Adrenal gland (tissue), 12 donors: ENCODE results near the gene MTERF2. TPM values are rescaled to one million over a fixed set of nuclear protein-coding genes. Genes with fewer than 3 reads are reported as not detected.
"Not testable (repeated sequence)": the region's sequence is repeated elsewhere in the genome, so short reads cannot be mapped to it uniquely, and the experiment has no call there.

ENCODE experiments used
- DNase-seq, 7 donors: peaks; one replicate each; pipeline ENCODE4 v3.0.0-alpha.2; 2019 to 2020
- H3K27ac ChIP-seq, 5 donors: fragments of 200-600 bp; sonication (generic) in 4 of 5; 1 replicate in 3 of 5; 2 replicates in 2 of 5; pipeline versions ENCODE4 v1.5.1 to v1.8.0; 2016 to 2020; ENCODE audit warnings: mild to moderate bottlenecking in 1 of 5
- H3K27me3 ChIP-seq: fragments of 200-600 bp; 2 replicates; pipeline ENCODE4 v1.8.0; 2021
- H3K36me3 ChIP-seq, 2 donors: fragments of 200-600 bp; replicated peaks in 1 of 2; 1 replicate in 1 of 2; 2 replicates in 1 of 2; pipeline versions ENCODE4 v1.5.1 to v1.8.0; 2018 to 2022
- H3K4me1 ChIP-seq, 2 donors: fragments of 200-600 bp; replicated peaks in 1 of 2; 1 replicate in 1 of 2; 2 replicates in 1 of 2; pipeline versions ENCODE4 v1.5.1 to v1.8.0; 2018 to 2021
- H3K4me3 ChIP-seq, 4 donors: fragments of 200-600 bp; sonication (generic) in 3 of 4; one replicate each; pipeline ENCODE4 v1.5.1; 2016 to 2018
- H3K9me3 ChIP-seq, 3 donors: fragments of 200-600 bp; sonication (generic) in 1 of 3; replicated peaks in 1 of 3; 1 replicate in 2 of 3; 2 replicates in 1 of 3; pipeline versions ENCODE4 v1.5.1 to v1.8.0; 2016 to 2021
- CTCF ChIP-seq, 6 experiments: fragments of 450-650 bp in 4 of 6; fragments of 200-600 bp in 2 of 6; sonication (generic) in 1 of 6; IDR thresholded peaks; 1 replicate in 5 of 6; 2 replicates in 1 of 6; pipeline versions ENCODE4 v1.5.1 to v1.8.0; 2016 to 2021; ENCODE audit warnings: antibody characterized with exemption in 6 of 6, mild to moderate bottlenecking in 2 of 6, moderate library complexity in 1 of 6
- POLR2A ChIP-seq, 2 donors: fragments of 450-650 bp; IDR thresholded peaks; one replicate each; pipeline ENCODE4 v1.6.1; 2017; ENCODE audit warnings: antibody characterized with exemption in 2 of 2, mild to moderate bottlenecking in 2 of 2, moderate library complexity in 1 of 2
- WGBS, 4 donors: extraction: QIAGEN DNeasy Blood & Tissue Kit in 2 of 4; methylation state at CpG; one replicate each; pipeline versions ENCODE4 v1.1.5 to v1.1.7; 2013 to 2017; 5-methylcytosine and 5-hydroxymethylcytosine counted together
- intact Hi-C, 2 donors: fragments of 100-400 bp; cut with DNase I; formaldehyde crosslinking; loops; one replicate each; pipeline versions ENCODE4 v1.14.1 to v1.15.0; 2022 to 2023
- polyA plus RNA-seq, 3 donors: library from polyadenylated mRNA; stranded (reverse); fragments of 200-250 nt in 2 of 3; fragments of 350-450 nt in 1 of 3; fragmentation: Illumina TruSeq in 1 of 3; extraction: RNeasy Lipid Tissue Mini Kit (QIAGEN cat#74804) in 1 of 3; gene quantifications; one replicate each; pipeline ENCODE4 v1.2.3, GENCODE V29; 2013 to 2014
- total RNA-seq, 9 donors: library from RNA; depleted of rRNA in 4 of 9; stranded (reverse); fragments of >200 nt in 4 of 9; fragments of 120-200 nt in 1 of 9; fragmentation: NEBNext Ultra II Directional in 1 of 9; extraction: Animal tissue kit (Norgen Biotek cat#: 25700) in 1 of 9; gene quantifications; one replicate each; pipeline versions ENCODE4 v1.1.0 to v1.2.4, GENCODE V29; 2013 to 2023
- donor health status: healthy with polysubstance abuse.
- donor health status: Bipolar disorder and iron deficiency.
- donor health status: DM: yes; HTN: yes; CAD: no.
- donor health status: DM: no; HTN: no; CAD: no.
- donor health status: DM: no; HTN: no; CAD: no.
- donor health status: DM: yes; HTN: yes; CAD: no.

The MTERF2 gene
- total and polyA plus RNA-seq, 12 donors = 10.2 to 85.0 (median 33.1) TPM

- no peaks in the 10 kb centered on the region for H3K9me3 ChIP-seq
- H3K27me3 ChIP-seq = no peaks in the 10 kb centered on the region
- H3K36me3 ChIP-seq = no peaks in the 10 kb centered on the region
- intact Hi-C loops = no loop called here
- WGBS, 4 donors = 95 to 97% (median 97%) methylated on average over 4 of the region's 4 CpGs
- H3K4me3 ChIP-seq = no peak overlapping the region
- no peak for DNase-seq
- H3K4me1 ChIP-seq = no peaks in the 10 kb centered on the region
- TF ChIP-seq CTCF (IDR thresholded peaks at IDR 0.05) = no peak
- TF ChIP-seq POLR2A (IDR thresholded peaks at IDR 0.05) = no peak
- no peak overlapping the region for H3K27ac ChIP-seq
These were observed 20.5 kb upstream of the MTERF2 start for GRCh38 chr12:107007411-107007810.

GRCh38 chr12:107002665-107003064 is 15.7 kb upstream of the MTERF2 start:
- intact Hi-C loops, DNase-seq: not testable (repeated sequence)
- WGBS, 4 donors = 69 to 82% (median 81%) methylated on average over 4 of the region's 4 CpGs

GRCh38 chr12:106999446-106999845 is 12.5 kb upstream of the MTERF2 start:
- H3K27me3 ChIP-seq = no peaks in the 10 kb centered on the region
- no peaks in the 10 kb centered on the region for H3K36me3 ChIP-seq
- intact Hi-C loops = no loop called here
- peak overlapping the region in 1 of 4 donors; percentile 1 for H3K4me3 ChIP-seq
- DNase-seq = peak in 5 of 7 donors; percentile 36 to 75 (median 59)
- WGBS, 4 donors = 51 to 82% (median 69%) methylated on average over 6 of the region's 6 CpGs
- no peaks in the 10 kb centered on the region for H3K9me3 ChIP-seq
- peak overlapping the region in 1 of 5 donors; percentile 68 for H3K27ac ChIP-seq
- peaks cover 0 to 4% of the 10 kb centered on the region in 2 donors for H3K4me1 ChIP-seq
- TF ChIP-seq POLR2A (IDR thresholded peaks at IDR 0.05) (no peak), CTCF (IDR thresholded peaks at IDR 0.05) (no peak)

More at GRCh38 chr12:107002665-107003064, 15.7 kb upstream of the MTERF2 start:
- not testable (repeated sequence) for H3K27me3 ChIP-seq, H3K36me3 ChIP-seq, H3K27ac ChIP-seq, H3K4me3 ChIP-seq, H3K9me3 ChIP-seq, H3K4me1 ChIP-seq

- 70 to 84% (median 71%) methylated on average over 1 of the region's 1 CpG for whole genome bisulfite sequencing, 4 donors
These were observed 11.0 kb upstream of the MTERF2 start for GRCh38 chr12:106997916-106998315.

GRCh38 chr12:106996102-106996501 is 9.2 kb upstream of the MTERF2 start:
- H3K4me3 ChIP-seq, intact Hi-C loops, H3K27ac ChIP-seq, H3K27me3 ChIP-seq, H3K4me1 ChIP-seq, H3K36me3 ChIP-seq, DNase-seq, H3K9me3 ChIP-seq: not testable (repeated sequence)
- WGBS, 4 donors = 94 to 99% (median 98%) methylated on average over 5 of the region's 5 CpGs

More at GRCh38 chr12:106997916-106998315, 11.0 kb upstream of the MTERF2 start:
- no peak for TF ChIP-seq POLR2A (IDR thresholded peaks at IDR 0.05)
- TF ChIP-seq CTCF (IDR thresholded peaks at IDR 0.05) = no peak
- intact Hi-C loops = no loop called here
- Histone ChIP-seq H3K9me3 (no peaks in the 10 kb centered on the region), H3K36me3 (no peaks in the 10 kb centered on the region), H3K27me3 (no peaks in the 10 kb centered on the region), H3K4me3 (no peak overlapping the region), H3K27ac (no peak overlapping the region), H3K4me1 (peaks cover 0 to 4% of the 10 kb centered on the region in 2 donors)
- DNase-seq = no peak
